Hepatocyte (in vitro differentiated cells): ENCODE data around the gene RDM1. TPM values are rescaled to one million over a fixed set of nuclear protein-coding genes. Genes with fewer than 3 reads are reported as not detected.
A peak's percentile ranks its signal among the peaks of the same experiment; 100 is the strongest.

Experiments used
- DNase-seq: peaks from one replicate; pipeline ENCODE4 v3.0.0-alpha.2; 2016; ENCODE audit warnings: low spot score
- H2AFZ ChIP-seq: fragments of 200-600 bp; sonication (generic); 2 replicates; pipeline ENCODE4 v1.6.0; 2016; ENCODE audit warnings: antibody characterized with exemption, mild to moderate bottlenecking
- H3K27ac ChIP-seq: fragments of 200-600 bp; sonication (generic); 2 replicates; pipeline ENCODE4 v1.5.1; 2016; ENCODE audit warnings: mild to moderate bottlenecking
- H3K27me3 ChIP-seq: fragments of 200-600 bp; sonication (generic); 2 replicates; pipeline ENCODE4 v1.6.1; 2016
- H3K36me3 ChIP-seq: fragments of 200-600 bp; sonication (generic); replicated peaks from 2 replicates; pipeline ENCODE4 v1.5.1; 2016; ENCODE audit warnings: low read depth; ENCODE audit not compliant: insufficient read depth
- H3K4me1 ChIP-seq: fragments of 200-600 bp; sonication (generic); 2 replicates; pipeline ENCODE4 v1.5.1; 2016; ENCODE audit warnings: mild to moderate bottlenecking, moderate library complexity; ENCODE audit not compliant: insufficient read depth
- H3K4me2 ChIP-seq: fragments of 200-600 bp; sonication (generic); 2 replicates; pipeline ENCODE4 v1.6.0; 2016
- H3K4me3 ChIP-seq: fragments of 200-600 bp; sonication (generic); 2 replicates; pipeline ENCODE4 v1.5.1; 2016; ENCODE audit warnings: mild to moderate bottlenecking
- H3K79me2 ChIP-seq: fragments of 200-600 bp; sonication (generic); 2 replicates; pipeline ENCODE4 v1.6.0; 2017; ENCODE audit warnings: mild to moderate bottlenecking
- H3K9me2 ChIP-seq: fragments of 200-600 bp; sonication (generic); replicated peaks from 2 replicates; pipeline ENCODE4 v1.6.0; 2017; ENCODE audit warnings: mild to moderate bottlenecking; ENCODE audit not compliant: insufficient read depth
- H3K9me3 ChIP-seq: fragments of 200-600 bp; sonication (generic); 2 replicates; pipeline ENCODE4 v1.5.1; 2016; ENCODE audit warnings: low read depth, mild to moderate bottlenecking
- H4K20me1 ChIP-seq: fragments of 200-600 bp; sonication (generic); 2 replicates; pipeline ENCODE4 v1.6.0; 2016; ENCODE audit warnings: mild to moderate bottlenecking; ENCODE audit not compliant: insufficient read depth, poor library complexity, severe bottlenecking
- EZH2 ChIP-seq: fragments of 200-600 bp; sonication (generic); IDR thresholded peaks from 2 replicates; pipeline ENCODE4 v1.6.1; 2016; ENCODE audit warnings: antibody characterized with exemption, mild to moderate bottlenecking, borderline replicate concordance
- EZH2phosphoT487 ChIP-seq: fragments of 200-600 bp; sonication (generic); IDR thresholded peaks from one replicate; pipeline ENCODE4 v1.6.1; 2018; ENCODE audit warnings: antibody characterized with exemption, mild to moderate bottlenecking, low read depth, moderate library complexity; ENCODE audit not compliant: unreplicated experiment, severe bottlenecking
- WGBS: methylation state at CpG from one replicate; pipeline ENCODE4 v1.1.6; 2016; ENCODE audit warnings: low lambda C conversion rate; ENCODE audit errors: missing lambda C conversion rate; 5-methylcytosine and 5-hydroxymethylcytosine counted together
- polyA plus RNA-seq: library from polyadenylated mRNA; unstranded; fragments of >200 nt; fragmentation: Nextera tagmentation; extraction: Ambion mirVana; gene quantifications from 2 replicates; pipeline ENCODE4 v1.2.1, GENCODE V29; 2016
- total RNA-seq: library from RNA; depleted of rRNA; stranded (reverse); fragments of >200 nt; gene quantifications from 2 replicates; pipeline ENCODE4 v1.2.3, GENCODE V29; 2014
- TF ChIP-seq, protein P1 (sequence below): fragments of 200-600 bp; sonication (generic); IDR thresholded peaks from 2 replicates; pipeline ENCODE4 v1.5.1; 2016; ENCODE audit warnings: antibody characterized with exemption, mild to moderate bottlenecking; ENCODE audit not compliant: poor library complexity

The RDM1 gene
- total and polyA plus RNA-seq, 2 experiments from 2014 or later, result 0.87 TPM; not detected in 1

DNA sequence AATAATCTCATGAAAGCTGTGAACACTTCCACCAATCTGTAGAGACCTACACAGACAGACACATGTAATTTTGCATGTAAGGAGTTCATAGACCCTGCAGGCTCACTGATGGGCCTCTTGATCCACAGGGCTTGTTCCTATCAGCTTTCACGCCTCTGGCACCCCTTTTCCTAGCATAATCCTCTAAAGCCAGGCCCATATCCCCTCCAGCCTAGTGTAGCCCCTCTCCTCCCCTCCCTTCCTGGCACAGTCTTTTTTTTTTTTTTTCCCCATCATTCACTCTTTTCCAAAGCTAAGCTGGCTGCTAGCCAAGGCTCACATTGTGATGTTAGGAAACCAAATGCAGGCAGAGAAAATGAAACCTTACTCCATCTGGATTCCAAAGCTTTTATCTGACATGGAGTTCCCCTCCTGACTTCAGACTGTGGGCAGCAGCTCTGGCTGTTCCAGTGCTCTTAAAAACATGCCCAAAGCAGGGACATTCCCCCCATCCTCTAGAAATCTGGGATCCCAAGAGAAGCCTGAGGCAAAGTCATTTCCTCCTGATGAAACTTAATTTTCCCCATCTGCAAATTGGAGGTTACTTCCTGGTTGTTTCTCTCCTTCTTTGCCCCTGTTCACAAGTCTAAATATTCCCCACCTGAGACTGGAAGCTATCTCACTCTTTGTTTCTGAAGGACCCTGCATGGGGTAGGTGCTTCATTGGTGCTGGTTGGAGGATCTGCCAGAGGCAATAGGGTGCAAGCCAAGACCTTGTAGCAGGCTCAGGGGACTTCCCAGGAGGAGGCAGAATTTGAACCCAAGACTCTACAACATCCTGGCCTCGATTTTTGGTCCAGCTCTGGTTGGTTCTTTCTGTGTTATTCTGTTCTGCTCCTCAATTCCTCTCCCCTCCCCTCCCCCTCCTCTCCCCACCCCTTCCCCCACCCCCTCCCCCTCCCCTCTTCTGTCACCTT is 40.5 kb downstream of the RDM1 start:
- H3K4me3 ChIP-seq, result no peak overlapping the region
- peak overlapping the region; percentile 36 for H3K4me2 ChIP-seq
- H3K27ac ChIP-seq, result peak overlapping the region; percentile 58
- H3K4me1 ChIP-seq, result peaks cover 13% of the 10 kb centered on the region
- H3K36me3 ChIP-seq, result no peaks in the 10 kb centered on the region
- no peaks in the 10 kb centered on the region for H3K9me3 ChIP-seq
- no peaks in the 10 kb centered on the region for H3K79me2 ChIP-seq
- H3K9me2 ChIP-seq, result no peaks in the 10 kb centered on the region
- 79% methylated on average over 2 of the region's 2 CpGs for WGBS
- no peak overlapping the region for H2AFZ ChIP-seq
- H3K27me3 ChIP-seq, result no peaks in the 10 kb centered on the region
- no peaks in the 10 kb centered on the region for H4K20me1 ChIP-seq
- peak; percentile 79 for DNase-seq
- no peak for TF ChIP-seq EZH2

DNA sequence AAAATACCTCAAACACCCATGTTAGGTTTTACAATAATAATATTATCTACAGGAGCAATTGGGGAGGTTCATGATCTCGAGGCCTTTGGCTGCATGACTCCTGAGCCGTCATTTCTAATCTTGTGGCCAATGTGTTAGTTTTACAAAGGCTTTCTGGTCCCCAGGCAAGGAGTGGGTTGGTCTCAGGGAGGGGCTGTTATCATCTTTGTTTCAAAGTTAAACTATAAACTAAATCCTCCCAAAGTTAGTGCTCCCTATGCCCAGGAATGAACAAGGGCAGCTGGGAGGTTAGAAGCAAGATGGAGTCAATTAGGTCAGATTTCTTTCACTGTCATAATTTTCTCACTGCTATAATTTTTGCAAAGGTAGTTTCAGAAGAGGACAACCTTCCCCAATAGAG is 41.3 kb downstream of the RDM1 start:
- Histone ChIP-seq H3K79me2 (no peaks in the 10 kb centered on the region), H3K27me3 (no peaks in the 10 kb centered on the region), H3K4me3 (no peak overlapping the region), H3K27ac (no peak overlapping the region), H3K9me2 (no peaks in the 10 kb centered on the region), H3K36me3 (no peaks in the 10 kb centered on the region), H3K4me2 (no peak overlapping the region), H4K20me1 (no peaks in the 10 kb centered on the region), H2AFZ (no peak overlapping the region), H3K4me1 (peaks cover 13% of the 10 kb centered on the region), H3K9me3 (no peaks in the 10 kb centered on the region)
- DNase-seq, result no peak
- whole genome bisulfite sequencing, result 82% methylated on average over 2 of the region's 2 CpGs
- TF ChIP-seq EZH2phosphoT487 (no peak), EZH2 (no peak)
- TF ChIP-seq, protein P1, sequence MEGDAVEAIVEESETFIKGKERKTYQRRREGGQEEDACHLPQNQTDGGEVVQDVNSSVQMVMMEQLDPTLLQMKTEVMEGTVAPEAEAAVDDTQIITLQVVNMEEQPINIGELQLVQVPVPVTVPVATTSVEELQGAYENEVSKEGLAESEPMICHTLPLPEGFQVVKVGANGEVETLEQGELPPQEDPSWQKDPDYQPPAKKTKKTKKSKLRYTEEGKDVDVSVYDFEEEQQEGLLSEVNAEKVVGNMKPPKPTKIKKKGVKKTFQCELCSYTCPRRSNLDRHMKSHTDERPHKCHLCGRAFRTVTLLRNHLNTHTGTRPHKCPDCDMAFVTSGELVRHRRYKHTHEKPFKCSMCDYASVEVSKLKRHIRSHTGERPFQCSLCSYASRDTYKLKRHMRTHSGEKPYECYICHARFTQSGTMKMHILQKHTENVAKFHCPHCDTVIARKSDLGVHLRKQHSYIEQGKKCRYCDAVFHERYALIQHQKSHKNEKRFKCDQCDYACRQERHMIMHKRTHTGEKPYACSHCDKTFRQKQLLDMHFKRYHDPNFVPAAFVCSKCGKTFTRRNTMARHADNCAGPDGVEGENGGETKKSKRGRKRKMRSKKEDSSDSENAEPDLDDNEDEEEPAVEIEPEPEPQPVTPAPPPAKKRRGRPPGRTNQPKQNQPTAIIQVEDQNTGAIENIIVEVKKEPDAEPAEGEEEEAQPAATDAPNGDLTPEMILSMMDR, result no peak

DNA sequence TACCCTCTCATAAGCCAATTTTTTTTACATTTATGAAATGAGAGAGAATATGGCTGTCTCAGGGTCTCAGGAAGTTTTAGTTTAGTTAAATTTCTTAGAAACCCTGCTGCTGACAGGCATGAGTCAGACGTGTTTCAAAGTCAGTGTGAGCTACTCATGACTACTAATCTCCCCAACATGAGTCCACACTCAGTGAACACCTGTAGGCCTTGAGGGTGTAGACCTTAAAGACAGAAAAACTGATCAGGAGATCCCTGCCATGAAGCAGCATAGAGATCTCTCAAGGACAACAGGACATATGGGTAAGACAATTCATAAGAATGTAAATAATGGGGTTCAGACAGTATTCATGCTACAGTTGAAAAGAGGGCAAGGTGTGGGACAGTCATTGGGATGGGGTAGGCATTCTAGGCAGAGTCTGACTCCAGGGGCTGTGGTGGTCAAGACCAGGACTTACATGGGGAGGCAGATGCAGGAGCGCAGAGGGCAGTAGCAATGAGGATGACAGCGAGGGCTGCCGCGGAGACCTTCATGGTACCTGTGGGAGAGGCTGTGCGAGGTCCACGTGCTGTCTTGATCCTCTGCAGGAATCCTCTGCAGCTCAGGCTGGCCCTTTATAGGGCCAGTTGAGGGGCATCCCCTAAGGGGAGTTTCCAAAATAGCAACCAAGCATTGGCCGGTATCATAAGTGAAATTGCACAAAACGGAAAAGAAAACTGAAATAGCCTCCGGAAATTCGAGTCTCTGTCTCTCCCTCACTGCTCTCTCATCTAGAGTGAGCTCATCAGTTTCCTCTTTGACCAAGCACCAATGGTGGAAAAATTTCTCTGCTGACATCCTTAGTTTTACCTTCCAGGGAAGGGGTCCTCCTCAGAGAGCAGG is 50.6 kb downstream of the RDM1 start, which contains the start of gene CCL5:
Gene CCL5, minus strand, starts transcription at position 588 of the 882 bp plus-strand sequence.
- Histone ChIP-seq H3K4me2 (no peak within 1 kb of the TSS), H2AFZ (no peak within 1 kb of the TSS), H3K27ac (no peak within 1 kb of the TSS), H3K9me2 (no peaks in the 10 kb centered on the region), H3K9me3 (no peaks in the 10 kb centered on the region), H3K79me2 (no peaks in the 10 kb centered on the region), H3K4me3 (no peak within 1 kb of the TSS), H3K4me1 (no peaks in the 10 kb centered on the region), H4K20me1 (no peaks in the 10 kb centered on the region), H3K27me3 (no peaks in the 10 kb centered on the region), H3K36me3 (no peaks in the 10 kb centered on the region)
- 89% methylated on average over 11 of the region's 11 CpGs for WGBS
- no peak for DNase-seq
- TF ChIP-seq, protein P1, result no peak
- no peak for TF ChIP-seq EZH2phosphoT487
- no peak for TF ChIP-seq EZH2

DNA sequence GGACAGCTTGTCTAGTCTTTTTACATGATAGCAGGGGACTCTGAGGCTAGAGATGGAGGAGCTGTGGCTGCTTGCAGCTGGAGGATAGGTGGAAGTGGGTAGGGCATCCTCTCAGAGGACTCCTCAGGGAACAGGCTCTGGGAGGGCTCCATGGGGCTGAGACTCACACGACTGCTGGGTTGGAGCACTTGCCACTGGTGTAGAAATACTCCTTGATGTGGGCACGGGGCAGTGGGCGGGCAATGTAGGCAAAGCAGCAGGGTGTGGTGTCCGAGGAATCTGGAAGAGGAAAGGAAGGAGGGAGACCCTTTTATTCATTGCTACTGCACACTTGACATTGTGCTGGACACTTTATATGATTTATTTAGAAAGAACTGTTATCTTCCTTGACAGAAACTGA is 52.2 kb downstream of the RDM1 start:
- H3K27ac ChIP-seq, result no peak overlapping the region
- whole genome bisulfite sequencing, result 91% methylated on average over 4 of the region's 4 CpGs
- H3K9me3 ChIP-seq, result no peaks in the 10 kb centered on the region

More for the DNA sequence above, 52.2 kb downstream of the RDM1 start:
- TF ChIP-seq EZH2phosphoT487 (no peak), EZH2 (no peak)
- TF ChIP-seq, protein P1, result no peak
- Histone ChIP-seq H3K4me2 (no peak overlapping the region), H3K79me2 (no peaks in the 10 kb centered on the region), H3K4me1 (no peaks in the 10 kb centered on the region), H3K36me3 (no peaks in the 10 kb centered on the region), H3K4me3 (no peak overlapping the region), H3K27me3 (no peaks in the 10 kb centered on the region), H4K20me1 (no peaks in the 10 kb centered on the region), H2AFZ (no peak overlapping the region), H3K9me2 (no peaks in the 10 kb centered on the region)
- DNase-seq, result no peak
